Loucy (cell line): Measurements from ENCODE around the gene ROPN1.

Experiments
- EZH2phosphoT487 ChIP-seq: fragments of 200-600 bp; IDR thresholded peaks from 2 replicates; pipeline ENCODE4 v1.6.1; 2018; ENCODE audit warnings: antibody characterized with exemption, mild to moderate bottlenecking, moderate library complexity, borderline replicate concordance
- TF ChIP-seq, protein P1 (sequence below): fragments of 200-600 bp; sonication (generic); conservative IDR thresholded peaks from 2 replicates; pipeline ENCODE4 v1.5.1; 2014; ENCODE audit warnings: mild to moderate bottlenecking, antibody characterized with exemption, low read length

DNA sequence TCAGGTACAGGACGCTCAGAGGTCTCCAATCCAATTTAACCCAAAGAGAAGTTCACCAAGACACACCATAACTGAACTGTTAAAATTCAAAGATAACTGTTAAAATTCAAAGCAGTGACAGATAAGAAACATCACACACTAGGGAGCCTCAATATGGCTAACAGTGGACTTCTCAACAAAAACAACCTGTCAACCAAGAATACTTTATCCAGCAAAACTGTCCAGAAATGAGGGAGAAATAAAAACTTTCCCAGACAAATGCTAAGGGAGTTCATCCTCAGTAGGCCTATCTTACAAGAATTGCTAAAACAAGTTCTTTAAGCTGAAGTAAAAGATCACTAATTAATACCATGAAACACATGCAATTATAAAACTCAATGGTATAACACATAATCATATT, 71.5 kb downstream of the ROPN1 start:
- TF ChIP-seq, protein P1, sequence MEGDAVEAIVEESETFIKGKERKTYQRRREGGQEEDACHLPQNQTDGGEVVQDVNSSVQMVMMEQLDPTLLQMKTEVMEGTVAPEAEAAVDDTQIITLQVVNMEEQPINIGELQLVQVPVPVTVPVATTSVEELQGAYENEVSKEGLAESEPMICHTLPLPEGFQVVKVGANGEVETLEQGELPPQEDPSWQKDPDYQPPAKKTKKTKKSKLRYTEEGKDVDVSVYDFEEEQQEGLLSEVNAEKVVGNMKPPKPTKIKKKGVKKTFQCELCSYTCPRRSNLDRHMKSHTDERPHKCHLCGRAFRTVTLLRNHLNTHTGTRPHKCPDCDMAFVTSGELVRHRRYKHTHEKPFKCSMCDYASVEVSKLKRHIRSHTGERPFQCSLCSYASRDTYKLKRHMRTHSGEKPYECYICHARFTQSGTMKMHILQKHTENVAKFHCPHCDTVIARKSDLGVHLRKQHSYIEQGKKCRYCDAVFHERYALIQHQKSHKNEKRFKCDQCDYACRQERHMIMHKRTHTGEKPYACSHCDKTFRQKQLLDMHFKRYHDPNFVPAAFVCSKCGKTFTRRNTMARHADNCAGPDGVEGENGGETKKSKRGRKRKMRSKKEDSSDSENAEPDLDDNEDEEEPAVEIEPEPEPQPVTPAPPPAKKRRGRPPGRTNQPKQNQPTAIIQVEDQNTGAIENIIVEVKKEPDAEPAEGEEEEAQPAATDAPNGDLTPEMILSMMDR = no peak
- TF ChIP-seq EZH2phosphoT487 = no peak
